Glutamatergic neuron (in vitro differentiated cells): ENCODE results near the gene GCNT1. TPM values are rescaled to one million over a fixed set of nuclear protein-coding genes. Genes with fewer than 3 reads are reported as not detected.
"Not testable (repeated sequence)": the region's sequence is repeated elsewhere in the genome, so short reads cannot be mapped to it uniquely, and the experiment has no call there.

Experiments
- DNase-seq: peaks from one replicate; pipeline ENCODE4 v3.0.0; 2022
- H3K27ac Mint-ChIP-seq: one replicate; pipeline ENCODE4 v1.8.0; 2020; ENCODE audit warnings: mild to moderate bottlenecking, mixed read lengths, inconsistent platforms; ENCODE audit not compliant: unreplicated experiment
- H3K27me3 Mint-ChIP-seq: one replicate; pipeline ENCODE4 v1.8.0; 2020; ENCODE audit warnings: mild to moderate bottlenecking, moderate library complexity, mixed read lengths, inconsistent platforms; ENCODE audit not compliant: unreplicated experiment
- H3K36me3 Mint-ChIP-seq: one replicate; pipeline ENCODE4 v1.8.0; 2020; ENCODE audit warnings: mild to moderate bottlenecking, mixed read lengths, inconsistent platforms; ENCODE audit not compliant: unreplicated experiment
- H3K4me1 Mint-ChIP-seq: one replicate; pipeline ENCODE4 v1.8.0; 2020; ENCODE audit warnings: mild to moderate bottlenecking, low read depth, mixed read lengths, inconsistent platforms; ENCODE audit not compliant: unreplicated experiment
- H3K4me3 Mint-ChIP-seq: one replicate; pipeline ENCODE4 v1.8.0; 2020; ENCODE audit warnings: mild to moderate bottlenecking, mixed read lengths, inconsistent platforms; ENCODE audit not compliant: unreplicated experiment
- H3K9me3 Mint-ChIP-seq: one replicate; pipeline ENCODE4 v1.8.0; 2020; ENCODE audit warnings: mild to moderate bottlenecking, moderate library complexity, mixed read lengths, inconsistent platforms; ENCODE audit not compliant: unreplicated experiment
- CTCF ChIP-seq: fragments of 200-600 bp; sonication (generic); IDR thresholded peaks from one replicate; pipeline ENCODE4 v1.5.0; 2021; ENCODE audit not compliant: partially characterized antibody, unreplicated experiment
- total RNA-seq: library from RNA; stranded (reverse); fragmentation: NEBNext Ultra II Directional; extraction: Animal tissue kit (Norgen Biotek cat#: 25700); gene quantifications from one replicate; pipeline ENCODE4 v1.2.1, GENCODE V29; 2021; ENCODE audit not compliant: unreplicated experiment

GCNT1 gene
- total RNA-seq, 1 donor from 2014 or later, result 1.2 TPM

DNA sequence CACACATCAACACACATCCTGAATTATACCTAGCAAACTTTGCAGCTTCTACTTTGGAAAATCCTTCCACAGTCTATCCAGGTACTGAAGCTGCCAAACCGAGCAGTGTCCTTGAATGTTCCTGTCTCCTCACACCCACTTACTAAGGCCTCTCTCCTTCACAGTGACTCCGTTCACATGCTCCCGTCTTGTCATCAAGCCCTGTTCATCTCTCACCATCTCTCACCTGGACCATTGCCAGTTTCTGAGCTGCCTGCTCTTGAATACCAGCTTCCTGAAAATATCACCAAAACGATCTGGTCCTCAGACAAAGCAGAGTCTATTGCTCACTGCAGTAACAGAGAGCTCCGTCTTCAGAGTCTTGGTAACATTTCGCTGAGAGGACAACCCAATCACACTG is 57.4 kb downstream of the GCNT1 start:
- no peak for DNase-seq
- Mint-ChIP-seq H3K27me3 (no peaks in the 10 kb centered on the region), H3K4me1 (no peaks in the 10 kb centered on the region), H3K9me3 (no peaks in the 10 kb centered on the region), H3K27ac (no peak overlapping the region), H3K4me3 (no peak overlapping the region), H3K36me3 (no peaks in the 10 kb centered on the region)
- TF ChIP-seq CTCF, result no peak

- Mint-ChIP-seq H3K4me1 (no peaks in the 10 kb centered on the region), H3K27ac (no peak overlapping the region), H3K9me3 (no peaks in the 10 kb centered on the region), H3K27me3 (no peaks in the 10 kb centered on the region), H3K4me3 (no peak overlapping the region), H3K36me3 (no peaks in the 10 kb centered on the region)
- no peak for DNase-seq
- no peak for TF ChIP-seq CTCF
Observed at GRCh38 chr9:76516871-76517270, 57.9 kb downstream of the GCNT1 start.

- DNase-seq, result no peak
- Mint-ChIP-seq H3K27me3 (no peaks in the 10 kb centered on the region), H3K9me3 (no peaks in the 10 kb centered on the region), H3K4me1 (no peaks in the 10 kb centered on the region), H3K36me3 (no peaks in the 10 kb centered on the region), H3K27ac (no peak overlapping the region), H3K4me3 (no peak overlapping the region)
- no peak for TF ChIP-seq CTCF
Observed at GRCh38 chr9:76519075-76519835, 60.3 kb downstream of the GCNT1 start.

- no peak for TF ChIP-seq CTCF
- no peaks in the 10 kb centered on the region for H3K9me3 Mint-ChIP-seq
- DNase-seq, result no peak
- no peaks in the 10 kb centered on the region for H3K27me3 Mint-ChIP-seq
- H3K4me1 Mint-ChIP-seq, result no peaks in the 10 kb centered on the region
- no peaks in the 10 kb centered on the region for H3K36me3 Mint-ChIP-seq
- H3K4me3 Mint-ChIP-seq, result no peak overlapping the region
- no peak overlapping the region for H3K27ac Mint-ChIP-seq
Observed at GRCh38 chr9:76521244-76521681, 62.3 kb downstream of the GCNT1 start.

DNA sequence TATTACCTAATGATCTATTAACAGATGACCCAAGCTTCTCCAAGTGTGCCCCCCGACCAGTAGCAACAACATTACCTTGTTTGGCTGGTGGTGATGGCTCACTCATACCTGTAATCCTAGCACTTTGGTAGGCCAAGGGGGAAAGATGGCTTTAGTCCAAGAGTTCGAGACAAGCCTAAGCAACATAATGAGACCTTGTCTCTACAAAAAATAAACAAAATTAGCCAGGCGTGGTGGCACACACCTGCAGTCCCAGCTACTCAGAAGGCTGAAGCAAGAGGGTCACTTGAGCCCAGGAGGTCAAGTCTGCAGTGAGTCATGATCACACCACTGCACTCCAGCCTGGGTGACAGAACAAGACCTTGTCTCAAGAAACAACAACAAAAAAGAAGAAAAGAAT is 62.9 kb downstream of the GCNT1 start:
- DNase-seq, result no peak
- Mint-ChIP-seq H3K4me3 (no peak overlapping the region), H3K27me3 (no peaks in the 10 kb centered on the region), H3K9me3 (no peaks in the 10 kb centered on the region), H3K27ac (no peak overlapping the region), H3K36me3 (no peaks in the 10 kb centered on the region), H3K4me1 (no peaks in the 10 kb centered on the region)
- TF ChIP-seq CTCF, result no peak

- not testable (repeated sequence) for H3K4me1 Mint-ChIP-seq, DNase-seq, H3K9me3 Mint-ChIP-seq, H3K36me3 Mint-ChIP-seq, H3K27ac Mint-ChIP-seq, H3K4me3 Mint-ChIP-seq, H3K27me3 Mint-ChIP-seq
Observed at GRCh38 chr9:76523617-76524200, 64.7 kb downstream of the GCNT1 start.
